KOPT-K1 (cell line): Measurements from ENCODE around the gene PPP1CB.

Source experiments
- H3K27ac ChIP-seq: fragments of 200-600 bp; sonication (generic); 2 replicates; pipeline ENCODE4 v1.5.1; 2016; ENCODE audit warnings: antibody characterized with exemption, mild to moderate bottlenecking, low read depth, low read length; ENCODE audit not compliant: poor library complexity, severe bottlenecking
- H3K36me3 ChIP-seq: fragments of 200-600 bp; sonication (generic); 2 replicates; pipeline ENCODE4 v1.5.1; 2017; ENCODE audit warnings: antibody characterized with exemption, mild to moderate bottlenecking, low read length, moderate library complexity; ENCODE audit not compliant: insufficient read depth
- H3K9me3 ChIP-seq: fragments of 200-600 bp; sonication (generic); 2 replicates; pipeline ENCODE4 v1.5.1; 2017; ENCODE audit warnings: antibody characterized with exemption, low read length, mild to moderate bottlenecking; ENCODE audit not compliant: insufficient read depth, poor library complexity, severe bottlenecking

PPP1CB gene

GRCh38 chr2:28751956-28752630 lies 463 bp downstream of the PPP1CB start:
- peak overlapping the region; percentile 83 for H3K27ac ChIP-seq
- no peaks in the 10 kb centered on the region; the same call in 1 of the 2 replicates for H3K36me3 ChIP-seq
- H3K9me3 ChIP-seq = no peaks in the 10 kb centered on the region

GRCh38 chr2:28752631-28753376 lies 1.2 kb downstream of the PPP1CB start:
- no peaks in the 10 kb centered on the region for H3K9me3 ChIP-seq
- peak overlapping the region; percentile 83 for H3K27ac ChIP-seq
- no peaks in the 10 kb centered on the region; the same call in 1 of the 2 replicates for H3K36me3 ChIP-seq

GRCh38 chr2:28754321-28754720 lies 2.7 kb downstream of the PPP1CB start:
- Histone ChIP-seq H3K9me3 (no peaks in the 10 kb centered on the region), H3K36me3 (peaks cover 12% of the 10 kb centered on the region), H3K27ac (no peak overlapping the region)

DNA sequence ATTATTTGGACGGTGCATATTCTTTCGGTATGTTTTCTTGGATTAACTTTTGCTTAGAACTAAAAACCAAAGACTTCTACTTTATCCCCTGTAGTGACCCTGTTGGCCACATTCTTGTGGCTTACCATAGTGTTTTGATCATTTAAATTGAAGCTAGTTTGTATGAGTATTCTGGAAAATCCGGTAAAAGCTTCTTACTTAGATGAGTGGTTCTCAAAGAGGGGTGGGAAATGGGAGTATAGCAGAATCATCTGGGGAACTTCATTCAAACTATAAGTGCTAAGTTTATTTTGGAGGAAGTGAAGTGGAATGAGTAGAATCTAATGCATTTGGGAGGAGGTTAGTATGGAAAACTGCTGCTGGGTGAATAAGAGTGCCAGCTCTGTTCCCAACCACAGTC lies 3.8 kb downstream of the PPP1CB start:
- H3K9me3 ChIP-seq = no peaks in the 10 kb centered on the region
- H3K36me3 ChIP-seq = peaks cover 18% of the 10 kb centered on the region
- no peak overlapping the region for H3K27ac ChIP-seq

GRCh38 chr2:28758459-28758858 lies 6.8 kb downstream of the PPP1CB start:
- Histone ChIP-seq H3K36me3 (peaks cover 31% of the 10 kb centered on the region), H3K9me3 (no peaks in the 10 kb centered on the region), H3K27ac (no peak overlapping the region)

DNA sequence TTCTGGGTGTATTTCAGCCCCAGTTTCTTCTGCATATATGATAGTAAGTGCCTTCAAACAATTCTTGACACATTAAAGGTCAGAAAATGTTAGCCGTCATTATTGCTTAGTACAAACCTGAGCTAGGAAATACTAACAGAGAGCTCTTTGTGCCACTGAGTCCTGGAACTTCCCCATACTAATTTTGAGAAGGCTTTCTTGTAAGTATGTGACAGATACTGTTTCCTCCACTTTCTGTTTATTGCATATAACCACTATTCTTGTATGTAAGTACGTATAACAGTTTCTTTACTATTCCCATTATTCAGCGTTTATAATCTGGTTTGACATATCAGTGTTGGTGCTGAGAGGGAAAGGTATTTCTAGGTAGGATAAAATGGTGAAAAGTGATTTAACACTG lies 9.8 kb downstream of the PPP1CB start:
- peaks cover 31% of the 10 kb centered on the region for H3K36me3 ChIP-seq
- H3K27ac ChIP-seq = no peak overlapping the region
- no peaks in the 10 kb centered on the region for H3K9me3 ChIP-seq

GRCh38 chr2:28764909-28765711 lies 13.5 kb downstream of the PPP1CB start:
- Histone ChIP-seq H3K27ac (no peak overlapping the region), H3K9me3 (no peaks in the 10 kb centered on the region), H3K36me3 (peaks cover 16% of the 10 kb centered on the region)

GRCh38 chr2:28766070-28766469 lies 14.4 kb downstream of the PPP1CB start:
- no peak overlapping the region for H3K27ac ChIP-seq
- no peaks in the 10 kb centered on the region for H3K9me3 ChIP-seq
- H3K36me3 ChIP-seq = peaks cover 7% of the 10 kb centered on the region; the same call in 1 of the 2 replicates

GRCh38 chr2:28767337-28767736 lies 15.7 kb downstream of the PPP1CB start:
- Histone ChIP-seq H3K9me3 (no peaks in the 10 kb centered on the region), H3K27ac (no peak overlapping the region), H3K36me3 (no peaks in the 10 kb centered on the region)

GRCh38 chr2:28768422-28768821 lies 16.8 kb downstream of the PPP1CB start:
- no peaks in the 10 kb centered on the region for H3K9me3 ChIP-seq
- no peak overlapping the region for H3K27ac ChIP-seq
- no peaks in the 10 kb centered on the region for H3K36me3 ChIP-seq

GRCh38 chr2:28768952-28769351 lies 17.3 kb downstream of the PPP1CB start:
- no peak overlapping the region for H3K27ac ChIP-seq
- H3K36me3 ChIP-seq = no peaks in the 10 kb centered on the region
- no peaks in the 10 kb centered on the region for H3K9me3 ChIP-seq

DNA sequence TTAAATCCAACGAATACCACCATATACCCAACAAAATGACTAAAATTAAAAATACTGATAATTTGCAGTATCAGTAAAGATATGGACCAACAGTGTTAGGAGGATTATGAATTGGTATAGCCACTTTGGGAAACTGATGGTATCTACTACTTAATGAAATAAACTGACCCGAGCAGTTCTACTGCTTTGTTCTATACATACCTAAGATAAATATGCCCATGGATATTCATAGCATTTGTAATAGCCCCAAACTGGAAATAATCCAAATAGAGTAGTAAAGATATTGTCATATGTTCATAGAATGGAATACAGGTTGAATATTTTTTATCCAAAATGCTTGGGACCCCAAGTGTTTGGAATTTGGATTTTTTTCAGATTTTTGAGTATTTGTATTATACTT lies 20.7 kb downstream of the PPP1CB start:
- Histone ChIP-seq H3K27ac (no peak overlapping the region), H3K9me3 (no peaks in the 10 kb centered on the region), H3K36me3 (peaks cover 9% of the 10 kb centered on the region; the same call in 1 of the 2 replicates)

- Histone ChIP-seq H3K36me3 (peaks cover 50% of the 10 kb centered on the region), H3K27ac (no peak overlapping the region), H3K9me3 (no peaks in the 10 kb centered on the region)
Measured at GRCh38 chr2:28776471-28776870, 24.8 kb downstream of the PPP1CB start.

DNA sequence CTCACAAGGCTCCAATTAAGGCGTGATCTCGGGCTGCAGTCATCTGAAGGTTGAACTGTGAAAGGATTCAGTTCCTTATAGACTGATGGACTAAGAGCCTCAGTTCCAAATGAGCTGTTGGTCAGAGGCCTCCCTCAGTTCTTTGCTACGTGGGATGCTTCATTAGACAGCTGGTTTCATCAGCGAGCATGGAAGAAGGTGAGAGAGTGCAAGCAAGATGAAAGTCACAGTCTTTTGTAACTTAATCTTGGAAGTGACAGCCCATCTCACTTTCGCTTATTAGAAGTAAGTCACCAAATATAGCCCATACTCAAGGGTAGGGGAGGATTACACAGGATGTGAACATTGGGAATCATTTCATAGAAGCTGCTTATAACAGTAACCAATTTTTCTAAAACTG lies 26.8 kb downstream of the PPP1CB start:
- H3K36me3 ChIP-seq = peaks cover 69% of the 10 kb centered on the region
- H3K27ac ChIP-seq = no peak overlapping the region
- no peaks in the 10 kb centered on the region for H3K9me3 ChIP-seq

DNA sequence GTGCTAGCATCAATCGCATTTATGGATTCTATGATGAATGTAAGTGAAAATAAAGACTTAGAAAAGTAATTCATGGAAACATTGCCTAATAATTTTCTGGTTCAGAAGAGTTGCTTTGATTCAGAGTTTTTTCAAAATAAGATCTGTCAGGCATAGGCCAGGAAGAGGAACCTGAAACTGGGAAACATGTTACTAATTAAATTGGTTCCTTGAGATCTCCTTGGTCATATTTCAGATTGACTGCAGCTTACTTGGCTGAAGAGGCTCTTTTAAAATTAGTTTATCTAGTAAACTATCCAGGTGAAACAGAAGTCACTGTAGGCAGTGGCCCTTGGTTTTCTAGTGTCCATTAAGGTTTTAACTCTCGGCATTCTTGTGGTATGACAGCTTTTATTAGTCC lies 27.4 kb downstream of the PPP1CB start:
- Histone ChIP-seq H3K27ac (no peak overlapping the region), H3K36me3 (peaks cover 75% of the 10 kb centered on the region)

More for the DNA sequence above, 27.4 kb downstream of the PPP1CB start:
- no peaks in the 10 kb centered on the region for H3K9me3 ChIP-seq
